NCI-H1694 treated with DMSO at 0.1 percent for 48 hours (cell line): ENCODE data around the gene NAT10.
A peak's percentile ranks its signal among the peaks of the same experiment; 100 is the strongest.

Source experiments
- DNase-seq: peaks from one replicate; lab custom pipeline; 2025; lab: John Stamatoyannopoulos, UW

The NAT10 gene

GRCh38 chr11:34190192-34191139 lies 85.0 kb downstream of the NAT10 start:
- DNase-seq: no peak

DNA sequence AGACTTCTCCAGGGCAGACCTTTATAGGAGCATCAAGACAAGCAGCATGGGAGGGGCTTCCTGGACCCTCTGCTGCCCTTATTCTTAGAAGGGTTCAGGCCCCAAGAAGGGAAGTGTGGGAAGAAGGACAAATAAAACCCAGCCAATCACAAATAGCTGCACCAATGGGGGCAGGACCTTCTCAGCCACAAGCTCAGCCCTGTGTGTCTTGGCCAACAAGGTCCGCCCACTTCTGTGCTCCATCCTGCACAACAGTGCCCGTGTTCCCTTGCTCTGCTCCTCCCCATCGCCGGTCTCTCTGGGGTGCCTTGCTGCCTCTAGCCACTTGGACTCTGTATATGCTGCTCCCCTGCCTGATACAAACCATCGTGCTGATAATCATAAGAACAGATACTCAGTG lies 86.1 kb downstream of the NAT10 start:
- DNase-seq: no peak

GRCh38 chr11:34192481-34193401 lies 87.3 kb downstream of the NAT10 start:
- peak; percentile 67 for DNase-seq

DNA sequence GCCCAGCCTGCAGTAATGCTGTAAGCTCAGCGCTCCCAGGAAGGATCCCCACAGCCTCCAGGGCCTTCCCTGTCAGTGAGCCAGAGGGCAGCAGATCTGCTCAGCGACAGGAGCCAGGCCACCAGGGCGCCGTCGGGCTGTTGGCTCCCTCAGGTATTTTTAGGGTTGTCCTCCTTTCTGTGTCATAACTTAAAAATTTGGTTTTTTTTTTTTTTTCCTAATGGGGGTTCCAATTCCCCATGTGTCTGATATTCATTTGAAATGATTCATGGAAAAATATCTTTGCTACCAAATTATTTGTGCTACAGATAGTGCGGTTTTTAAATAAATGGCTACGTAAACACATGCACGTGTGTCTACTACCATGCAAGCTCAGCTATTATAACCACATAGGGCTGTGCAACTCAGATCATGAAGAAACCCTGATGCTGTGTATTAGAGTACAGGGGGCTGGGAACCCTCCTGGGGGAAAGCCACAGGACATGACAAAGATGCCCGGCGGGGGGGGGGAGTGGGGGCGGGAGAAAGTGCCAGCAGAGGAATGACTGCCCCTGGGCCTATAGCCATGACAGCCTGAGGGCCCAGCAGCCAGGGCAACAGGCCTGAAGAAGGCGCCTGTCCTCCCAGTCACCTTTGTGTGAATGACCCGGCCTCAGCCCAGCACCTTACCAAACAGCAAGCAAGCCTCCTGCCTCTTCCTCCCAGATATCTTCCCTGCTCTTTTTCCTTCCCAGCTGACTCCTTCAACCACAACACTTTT lies 89.3 kb downstream of the NAT10 start:
- no peak for DNase-seq
